ENCODE results near the gene ABCA1.

DNA sequence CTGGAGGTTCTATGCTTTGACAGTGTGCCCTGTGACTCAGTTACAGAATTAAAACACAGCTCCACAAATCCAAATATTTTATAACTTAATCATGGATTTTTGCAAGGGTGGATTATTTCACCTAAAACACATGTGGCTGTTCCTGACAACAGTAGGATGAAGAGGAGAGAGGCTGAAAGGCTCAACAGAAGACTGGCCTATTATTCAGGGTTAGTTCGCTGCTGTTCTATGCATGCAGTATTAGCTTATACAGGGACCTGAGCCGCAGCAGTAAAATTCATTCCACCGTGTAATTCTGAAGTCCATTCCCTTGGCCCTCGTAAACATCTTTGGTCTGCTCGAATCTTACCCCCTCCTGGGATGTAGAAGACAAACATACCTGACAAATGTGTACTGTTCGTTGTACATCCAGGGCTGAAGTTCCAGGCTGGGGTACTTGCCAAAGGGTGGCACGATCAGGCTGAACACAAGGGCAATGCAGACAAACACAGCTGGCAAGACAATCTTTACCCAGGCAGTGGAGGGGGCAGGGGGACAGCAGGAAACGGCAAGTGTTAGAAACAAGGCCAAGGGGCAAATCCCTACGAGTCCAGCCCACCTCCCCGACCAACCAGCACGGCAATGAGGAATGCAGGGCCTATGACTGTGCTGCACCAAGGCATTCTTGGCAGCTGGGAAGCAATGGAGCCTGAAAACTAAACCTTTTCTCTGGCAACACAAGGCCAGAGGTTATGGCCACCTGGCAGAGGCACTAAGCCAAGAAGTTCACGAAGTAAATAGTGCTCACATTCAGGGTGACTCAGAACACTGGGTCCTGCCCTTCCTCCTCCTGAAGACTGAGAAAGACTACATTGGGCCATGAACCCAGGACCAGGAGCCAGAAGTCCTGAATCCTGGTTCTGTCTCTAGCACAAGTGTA lies 117.3 kb downstream of the ABCA1 start:
- TF ChIP-seq, protein P1, sequence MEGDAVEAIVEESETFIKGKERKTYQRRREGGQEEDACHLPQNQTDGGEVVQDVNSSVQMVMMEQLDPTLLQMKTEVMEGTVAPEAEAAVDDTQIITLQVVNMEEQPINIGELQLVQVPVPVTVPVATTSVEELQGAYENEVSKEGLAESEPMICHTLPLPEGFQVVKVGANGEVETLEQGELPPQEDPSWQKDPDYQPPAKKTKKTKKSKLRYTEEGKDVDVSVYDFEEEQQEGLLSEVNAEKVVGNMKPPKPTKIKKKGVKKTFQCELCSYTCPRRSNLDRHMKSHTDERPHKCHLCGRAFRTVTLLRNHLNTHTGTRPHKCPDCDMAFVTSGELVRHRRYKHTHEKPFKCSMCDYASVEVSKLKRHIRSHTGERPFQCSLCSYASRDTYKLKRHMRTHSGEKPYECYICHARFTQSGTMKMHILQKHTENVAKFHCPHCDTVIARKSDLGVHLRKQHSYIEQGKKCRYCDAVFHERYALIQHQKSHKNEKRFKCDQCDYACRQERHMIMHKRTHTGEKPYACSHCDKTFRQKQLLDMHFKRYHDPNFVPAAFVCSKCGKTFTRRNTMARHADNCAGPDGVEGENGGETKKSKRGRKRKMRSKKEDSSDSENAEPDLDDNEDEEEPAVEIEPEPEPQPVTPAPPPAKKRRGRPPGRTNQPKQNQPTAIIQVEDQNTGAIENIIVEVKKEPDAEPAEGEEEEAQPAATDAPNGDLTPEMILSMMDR (IDR thresholded peaks at IDR 0.05), result no peak
- TF ChIP-seq EP300 (IDR thresholded peaks at IDR 0.05), result no peak
